ENCODE measurements around the gene BDKRB2.

GRCh38 chr14:96160076-96160912 lies 44.3 kb upstream of the BDKRB2 start:
- TF ChIP-seq ZNF274 (IDR thresholded peaks at IDR 0.05; ENCODE audit: borderline replicate concordance, extremely low read depth, low read length) (no peak), CREB1 (IDR thresholded peaks at IDR 0.05) (no peak), CTCF (IDR thresholded peaks at IDR 0.05; ENCODE audit: control extremely low read depth in 1 of 3, insufficient read depth in 1 of 3, low read depth in 1 of 3, low read length in 3 of 3) (no peak), POLR2A (IDR thresholded peaks at IDR 0.05; ENCODE audit: control extremely low read depth in 1 of 2, low read depth in 2 of 2, low read length in 2 of 2) (no peak), JUND (IDR thresholded peaks at IDR 0.05; ENCODE audit: low read length) (no peak), EZH2 (IDR thresholded peaks at IDR 0.05; ENCODE audit: low read depth, low read length, severe bottlenecking) (no peak), POLR2AphosphoS5 (IDR thresholded peaks at IDR 0.05; ENCODE audit: low read depth, low read length) (no peak), PHF8 (conservative IDR thresholded peaks at IDR 0.05; ENCODE audit: low read depth, low read length) (no peak), MAFK (IDR thresholded peaks at IDR 0.05; ENCODE audit: low read depth, low read length) (no peak), SP1 (IDR thresholded peaks at IDR 0.05; ENCODE audit: low read depth, low read length) (no peak), MAX (IDR thresholded peaks at IDR 0.05) (no peak), TBP (IDR thresholded peaks at IDR 0.05; ENCODE audit: low read depth, low read length) (no peak)

Measured in H1 (cell line).